HL-60 (cell line): ENCODE measurements around the gene ZNF804A.

Experiments
- DNase-seq, 2 experiments: peaks; one replicate each; pipeline ENCODE4 v3.0.0-alpha.2; 2010 to 2020; ENCODE audit warnings: low read depth in 1 of 2, low spot score in 1 of 2
- H3K27ac ChIP-seq: fragments of 250-450 bp; sonication (Bioruptor Pico); replicated peaks from 2 replicates; pipeline ENCODE4 v1.5.1; 2020; ENCODE audit warnings: mild to moderate bottlenecking, moderate library complexity
- H3K27me3 ChIP-seq: fragments of 250-450 bp; sonication (Bioruptor Pico); 2 replicates; pipeline ENCODE4 v1.5.1; 2021; ENCODE audit warnings: mild to moderate bottlenecking, moderate library complexity; ENCODE audit not compliant: insufficient read depth, poor library complexity, severe bottlenecking
- H3K4me3 ChIP-seq: replicated peaks from 2 replicates; pipeline ENCODE4 v1.5.1; 2011; ENCODE audit warnings: mild to moderate bottlenecking, control low read depth, low read length; ENCODE audit not compliant: insufficient read depth
- GABPA ChIP-seq: IDR thresholded peaks from 2 replicates; pipeline ENCODE4 v1.6.1; 2012; ENCODE audit warnings: low read depth
- POLR2AphosphoS5 ChIP-seq: IDR thresholded peaks from 2 replicates; pipeline ENCODE4 v1.6.1; 2012; ENCODE audit warnings: low read depth
- SPI1 ChIP-seq: IDR thresholded peaks from 2 replicates; pipeline ENCODE4 v1.6.1; 2012; ENCODE audit warnings: low read depth, mild to moderate bottlenecking, borderline replicate concordance
- TF ChIP-seq, protein P1 (sequence below): IDR thresholded peaks from 2 replicates; pipeline ENCODE4 v1.6.1; 2012; ENCODE audit warnings: low read depth; ENCODE audit not compliant: insufficient replicate concordance
- TF ChIP-seq, protein P2 (sequence below): IDR thresholded peaks from one replicate; pipeline ENCODE4 v1.5.1; 2011; ENCODE audit warnings: low read length, control low read depth, inconsistent platforms; ENCODE audit not compliant: insufficient read depth

ZNF804A gene

DNA sequence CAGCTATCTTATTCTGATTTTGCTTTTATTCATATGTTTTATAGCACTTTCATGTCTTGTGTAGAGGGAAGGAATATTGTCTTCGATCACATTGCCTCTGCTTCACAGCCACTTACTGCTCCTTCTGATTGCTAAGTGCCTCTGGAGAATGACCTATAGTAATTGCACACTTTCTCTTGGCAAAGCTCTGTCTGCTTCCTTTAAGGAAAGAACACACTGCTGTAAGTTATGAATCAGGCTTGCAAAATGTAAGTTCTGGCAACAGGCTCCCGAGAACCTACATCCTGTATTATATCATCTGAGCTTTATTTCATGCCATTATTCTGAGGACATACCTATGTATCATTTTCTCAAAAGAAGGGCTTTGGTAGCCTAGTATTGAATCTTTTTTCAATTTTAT lies 170.7 kb downstream of the ZNF804A start:
- no peaks in the 10 kb centered on the region for H3K27me3 ChIP-seq

DNA sequence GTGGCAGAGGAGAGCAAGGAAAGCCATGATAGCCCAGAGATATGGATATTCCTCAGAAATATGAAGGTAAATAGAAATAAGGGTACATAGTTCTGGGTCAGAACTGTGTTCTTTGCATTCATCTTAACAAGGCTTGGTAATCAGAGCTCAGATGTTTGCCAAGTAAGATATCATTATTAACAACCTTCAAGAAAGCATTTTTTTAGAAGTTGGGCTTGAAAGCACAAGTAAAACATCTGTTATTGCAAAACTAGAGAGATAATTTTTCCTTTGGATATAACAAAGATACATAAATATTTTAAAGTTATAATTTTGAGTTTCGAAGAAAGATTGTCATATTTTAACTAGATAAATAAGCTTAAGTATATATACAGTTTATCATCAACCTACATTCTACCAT lies 171.4 kb downstream of the ZNF804A start:
- H3K27ac ChIP-seq = no peak overlapping the region
- H3K27me3 ChIP-seq = no peaks in the 10 kb centered on the region
- TF ChIP-seq, protein P1, sequence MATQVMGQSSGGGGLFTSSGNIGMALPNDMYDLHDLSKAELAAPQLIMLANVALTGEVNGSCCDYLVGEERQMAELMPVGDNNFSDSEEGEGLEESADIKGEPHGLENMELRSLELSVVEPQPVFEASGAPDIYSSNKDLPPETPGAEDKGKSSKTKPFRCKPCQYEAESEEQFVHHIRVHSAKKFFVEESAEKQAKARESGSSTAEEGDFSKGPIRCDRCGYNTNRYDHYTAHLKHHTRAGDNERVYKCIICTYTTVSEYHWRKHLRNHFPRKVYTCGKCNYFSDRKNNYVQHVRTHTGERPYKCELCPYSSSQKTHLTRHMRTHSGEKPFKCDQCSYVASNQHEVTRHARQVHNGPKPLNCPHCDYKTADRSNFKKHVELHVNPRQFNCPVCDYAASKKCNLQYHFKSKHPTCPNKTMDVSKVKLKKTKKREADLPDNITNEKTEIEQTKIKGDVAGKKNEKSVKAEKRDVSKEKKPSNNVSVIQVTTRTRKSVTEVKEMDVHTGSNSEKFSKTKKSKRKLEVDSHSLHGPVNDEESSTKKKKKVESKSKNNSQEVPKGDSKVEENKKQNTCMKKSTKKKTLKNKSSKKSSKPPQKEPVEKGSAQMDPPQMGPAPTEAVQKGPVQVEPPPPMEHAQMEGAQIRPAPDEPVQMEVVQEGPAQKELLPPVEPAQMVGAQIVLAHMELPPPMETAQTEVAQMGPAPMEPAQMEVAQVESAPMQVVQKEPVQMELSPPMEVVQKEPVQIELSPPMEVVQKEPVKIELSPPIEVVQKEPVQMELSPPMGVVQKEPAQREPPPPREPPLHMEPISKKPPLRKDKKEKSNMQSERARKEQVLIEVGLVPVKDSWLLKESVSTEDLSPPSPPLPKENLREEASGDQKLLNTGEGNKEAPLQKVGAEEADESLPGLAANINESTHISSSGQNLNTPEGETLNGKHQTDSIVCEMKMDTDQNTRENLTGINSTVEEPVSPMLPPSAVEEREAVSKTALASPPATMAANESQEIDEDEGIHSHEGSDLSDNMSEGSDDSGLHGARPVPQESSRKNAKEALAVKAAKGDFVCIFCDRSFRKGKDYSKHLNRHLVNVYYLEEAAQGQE = no peak
- TF ChIP-seq GABPA = no peak
- no peak for TF ChIP-seq POLR2AphosphoS5
- TF ChIP-seq, protein P2, sequence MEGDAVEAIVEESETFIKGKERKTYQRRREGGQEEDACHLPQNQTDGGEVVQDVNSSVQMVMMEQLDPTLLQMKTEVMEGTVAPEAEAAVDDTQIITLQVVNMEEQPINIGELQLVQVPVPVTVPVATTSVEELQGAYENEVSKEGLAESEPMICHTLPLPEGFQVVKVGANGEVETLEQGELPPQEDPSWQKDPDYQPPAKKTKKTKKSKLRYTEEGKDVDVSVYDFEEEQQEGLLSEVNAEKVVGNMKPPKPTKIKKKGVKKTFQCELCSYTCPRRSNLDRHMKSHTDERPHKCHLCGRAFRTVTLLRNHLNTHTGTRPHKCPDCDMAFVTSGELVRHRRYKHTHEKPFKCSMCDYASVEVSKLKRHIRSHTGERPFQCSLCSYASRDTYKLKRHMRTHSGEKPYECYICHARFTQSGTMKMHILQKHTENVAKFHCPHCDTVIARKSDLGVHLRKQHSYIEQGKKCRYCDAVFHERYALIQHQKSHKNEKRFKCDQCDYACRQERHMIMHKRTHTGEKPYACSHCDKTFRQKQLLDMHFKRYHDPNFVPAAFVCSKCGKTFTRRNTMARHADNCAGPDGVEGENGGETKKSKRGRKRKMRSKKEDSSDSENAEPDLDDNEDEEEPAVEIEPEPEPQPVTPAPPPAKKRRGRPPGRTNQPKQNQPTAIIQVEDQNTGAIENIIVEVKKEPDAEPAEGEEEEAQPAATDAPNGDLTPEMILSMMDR = no peak
- no peak for TF ChIP-seq SPI1
- H3K4me3 ChIP-seq = no peak overlapping the region
- no peak for DNase-seq

More for the DNA sequence above, 170.7 kb downstream of the ZNF804A start:
- TF ChIP-seq, protein P2 = no peak
- TF ChIP-seq SPI1 (no peak), GABPA (no peak), POLR2AphosphoS5 (no peak)
- TF ChIP-seq, protein P1 = no peak
- Histone ChIP-seq H3K27ac (no peak overlapping the region), H3K4me3 (no peak overlapping the region)
- DNase-seq = peak in 1 of 2 experiments; percentile 4

DNA sequence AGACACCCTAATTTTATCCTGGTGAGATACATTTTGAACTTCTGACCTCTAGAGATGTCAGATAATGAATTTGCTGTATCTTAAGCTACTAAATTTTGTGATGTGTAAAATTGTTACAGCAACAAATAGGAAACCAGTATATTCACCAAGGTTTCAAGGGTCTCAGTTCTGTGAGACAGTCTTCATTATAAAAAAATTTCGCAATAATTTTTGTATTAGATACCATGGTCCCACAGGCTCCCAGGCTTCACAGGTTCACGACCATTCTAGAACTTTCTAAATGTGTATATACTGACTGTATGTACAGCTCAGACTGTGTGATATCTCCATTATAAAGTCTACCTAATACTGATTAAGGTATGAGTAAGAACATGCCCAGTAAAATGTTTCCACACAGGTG lies 181.4 kb downstream of the ZNF804A start:
- H3K27me3 ChIP-seq = no peaks in the 10 kb centered on the region
- no peak overlapping the region for H3K4me3 ChIP-seq
- DNase-seq = no peak
- no peak overlapping the region for H3K27ac ChIP-seq
- TF ChIP-seq SPI1 (no peak), GABPA (no peak), POLR2AphosphoS5 (no peak)
- TF ChIP-seq, protein P1 = no peak
- TF ChIP-seq, protein P2 = no peak
